ENCODE results near the gene LRFN5.

GRCh38 chr14:41606282-41606531, 469 bp upstream of the LRFN5 start:
- no peak for TF ChIP-seq CTCF (IDR thresholded peaks at IDR 0.05)
- no peak for TF ChIP-seq POLR2AphosphoS5 (IDR thresholded peaks at IDR 0.05)
- TF ChIP-seq POLR2A (IDR thresholded peaks at IDR 0.05) = no peak

Data from prostate gland (tissue), 2 donors.